GM21381 (cell line): Measurements from ENCODE around the gene MANBA.

Experiments
- ATAC-seq: cut with Tn5 transposase; IDR thresholded peaks from one replicate; pipeline ENCODE4 v1.9.1; 2021; ENCODE audit warnings: mild to moderate bottlenecking, moderate library complexity; ENCODE audit not compliant: unreplicated experiment

MANBA gene

GRCh38 chr4:102683881-102684609 lies 76.7 kb downstream of the MANBA start:
- no peak for ATAC-seq

GRCh38 chr4:102678695-102679335 lies 82.0 kb downstream of the MANBA start:
- ATAC-seq: no peak

GRCh38 chr4:102678107-102678506 lies 82.7 kb downstream of the MANBA start:
- no peak for ATAC-seq

GRCh38 chr4:102675141-102675540 lies 85.6 kb downstream of the MANBA start:
- ATAC-seq: no peak

- no peak for ATAC-seq
These were observed 93.8 kb downstream of the MANBA start for GRCh38 chr4:102667001-102667400.

- ATAC-seq: no peak
These were observed 95.2 kb downstream of the MANBA start for GRCh38 chr4:102665527-102665926.

- ATAC-seq: no peak
These were observed 97.7 kb downstream of the MANBA start for GRCh38 chr4:102663073-102663472.

GRCh38 chr4:102657206-102657605 lies 103.6 kb downstream of the MANBA start:
- no peak for ATAC-seq

GRCh38 chr4:102647117-102647516 lies 113.7 kb downstream of the MANBA start:
- no peak for ATAC-seq

GRCh38 chr4:102642631-102643298 lies 118.0 kb downstream of the MANBA start:
- no peak for ATAC-seq

GRCh38 chr4:102641793-102642192 lies 119.0 kb downstream of the MANBA start:
- ATAC-seq: no peak

GRCh38 chr4:102640669-102641068 lies 120.1 kb downstream of the MANBA start:
- no peak for ATAC-seq

GRCh38 chr4:102639598-102639997 lies 121.2 kb downstream of the MANBA start:
- ATAC-seq: no peak

- no peak for ATAC-seq
These were observed 122.1 kb downstream of the MANBA start for GRCh38 chr4:102638621-102639020.

GRCh38 chr4:102637391-102637790 lies 123.4 kb downstream of the MANBA start:
- ATAC-seq: no peak

GRCh38 chr4:102633100-102633499 lies 127.7 kb downstream of the MANBA start:
- ATAC-seq: no peak

GRCh38 chr4:102632241-102633065 lies 128.3 kb downstream of the MANBA start:
- ATAC-seq: no peak

GRCh38 chr4:102631616-102632015 lies 129.2 kb downstream of the MANBA start:
- ATAC-seq: no peak

GRCh38 chr4:102629673-102630072 lies 131.1 kb downstream of the MANBA start:
- no peak for ATAC-seq

- peak; percentile 45 for ATAC-seq
These were observed 132.8 kb downstream of the MANBA start for GRCh38 chr4:102627831-102628523.
